ENCODE results near the gene ARHGAP42. TPM values are rescaled to one million over a fixed set of nuclear protein-coding genes. Genes with fewer than 3 reads are reported as not detected.

The ARHGAP42 gene
- total RNA-seq, 1 experiment from 2014 or later, result not detected

GRCh38 chr11:100817620-100818019, 130.5 kb downstream of the ARHGAP42 start:
- peaks cover 85% of the 10 kb centered on the region for H3K9me3 ChIP-seq (ENCODE audit: low read length)
- no peak for DNase-seq
- no peak overlapping the region for H3K27ac ChIP-seq (ENCODE audit: low read length)
- no peak overlapping the region for H2AFZ ChIP-seq (ENCODE audit: low read length)
- no peaks in the 10 kb centered on the region for H3K9me2 ChIP-seq (replicated peaks; ENCODE audit: insufficient read depth, low read length)
- no peaks in the 10 kb centered on the region for H3K36me3 ChIP-seq (ENCODE audit: insufficient read depth, low read length)
- H3K4me3 ChIP-seq (ENCODE audit: low read length), result no peak overlapping the region
- no peak overlapping the region for H3K9ac ChIP-seq (ENCODE audit: low read length)
- H4K20me1 ChIP-seq (ENCODE audit: insufficient read depth, low read depth, low read length), result no peaks in the 10 kb centered on the region
- H3K4me2 ChIP-seq (ENCODE audit: low read depth, low read length, poor library complexity, severe bottlenecking), result no peak overlapping the region
- H3K4me1 ChIP-seq (ENCODE audit: low read length), result no peaks in the 10 kb centered on the region
- no peaks in the 10 kb centered on the region for H3K27me3 ChIP-seq (ENCODE audit: low read length)
- no peaks in the 10 kb centered on the region for H3K79me2 ChIP-seq (ENCODE audit: low read length)

- Histone ChIP-seq H2AFZ (ENCODE audit: low read length) (no peak overlapping the region), H3K9ac (ENCODE audit: low read length) (no peak overlapping the region), H3K4me3 (ENCODE audit: low read length) (no peak overlapping the region), H4K20me1 (ENCODE audit: insufficient read depth, low read depth, low read length) (no peaks in the 10 kb centered on the region), H3K36me3 (ENCODE audit: insufficient read depth, low read length) (no peaks in the 10 kb centered on the region), H3K4me2 (ENCODE audit: low read depth, low read length, poor library complexity, severe bottlenecking) (no peak overlapping the region), H3K27me3 (ENCODE audit: low read length) (no peaks in the 10 kb centered on the region), H3K4me1 (ENCODE audit: low read length) (no peaks in the 10 kb centered on the region), H3K79me2 (ENCODE audit: low read length) (no peaks in the 10 kb centered on the region), H3K9me3 (ENCODE audit: low read length) (peaks cover 71% of the 10 kb centered on the region), H3K9me2 (replicated peaks; ENCODE audit: insufficient read depth, low read length) (no peaks in the 10 kb centered on the region), H3K27ac (ENCODE audit: low read length) (no peak overlapping the region)
- DNase-seq, result no peak
Measured at GRCh38 chr11:100820621-100821020, 133.5 kb downstream of the ARHGAP42 start.

- H4K20me1 ChIP-seq (ENCODE audit: insufficient read depth, low read depth, low read length), result no peaks in the 10 kb centered on the region
- no peak for DNase-seq
Measured at GRCh38 chr11:100821198-100821597, 134.1 kb downstream of the ARHGAP42 start.

GRCh38 chr11:100823360-100823759, 136.3 kb downstream of the ARHGAP42 start:
- no peak overlapping the region for H2AFZ ChIP-seq (ENCODE audit: low read length)
- H3K4me2 ChIP-seq (ENCODE audit: low read depth, low read length, poor library complexity, severe bottlenecking), result no peak overlapping the region
- no peak overlapping the region for H3K9ac ChIP-seq (ENCODE audit: low read length)
- no peak for DNase-seq
- H3K9me3 ChIP-seq (ENCODE audit: low read length), result peaks cover 61% of the 10 kb centered on the region
- H3K79me2 ChIP-seq (ENCODE audit: low read length), result no peaks in the 10 kb centered on the region
- H4K20me1 ChIP-seq (ENCODE audit: insufficient read depth, low read depth, low read length), result no peaks in the 10 kb centered on the region
- no peak overlapping the region for H3K4me3 ChIP-seq (ENCODE audit: low read length)
- no peaks in the 10 kb centered on the region for H3K36me3 ChIP-seq (ENCODE audit: insufficient read depth, low read length)
- no peaks in the 10 kb centered on the region for H3K4me1 ChIP-seq (ENCODE audit: low read length)
- no peaks in the 10 kb centered on the region for H3K9me2 ChIP-seq (replicated peaks; ENCODE audit: insufficient read depth, low read length)
- no peaks in the 10 kb centered on the region for H3K27me3 ChIP-seq (ENCODE audit: low read length)
- no peak overlapping the region for H3K27ac ChIP-seq (ENCODE audit: low read length)

More at GRCh38 chr11:100821198-100821597, 134.1 kb downstream of the ARHGAP42 start:
- Histone ChIP-seq H3K4me3 (ENCODE audit: low read length) (no peak overlapping the region), H3K9me2 (replicated peaks; ENCODE audit: insufficient read depth, low read length) (no peaks in the 10 kb centered on the region), H2AFZ (ENCODE audit: low read length) (no peak overlapping the region), H3K36me3 (ENCODE audit: insufficient read depth, low read length) (no peaks in the 10 kb centered on the region), H3K27ac (ENCODE audit: low read length) (no peak overlapping the region), H3K9me3 (ENCODE audit: low read length) (peaks cover 68% of the 10 kb centered on the region), H3K79me2 (ENCODE audit: low read length) (no peaks in the 10 kb centered on the region), H3K4me1 (ENCODE audit: low read length) (no peaks in the 10 kb centered on the region), H3K9ac (ENCODE audit: low read length) (no peak overlapping the region), H3K4me2 (ENCODE audit: low read depth, low read length, poor library complexity, severe bottlenecking) (no peak overlapping the region), H3K27me3 (ENCODE audit: low read length) (no peaks in the 10 kb centered on the region)

GRCh38 chr11:100824041-100824809, 137.1 kb downstream of the ARHGAP42 start:
- H3K36me3 ChIP-seq (ENCODE audit: insufficient read depth, low read length), result no peaks in the 10 kb centered on the region
- H3K4me3 ChIP-seq (ENCODE audit: low read length), result no peak overlapping the region
- no peaks in the 10 kb centered on the region for H3K4me1 ChIP-seq (ENCODE audit: low read length)
- H3K27me3 ChIP-seq (ENCODE audit: low read length), result no peaks in the 10 kb centered on the region
- no peaks in the 10 kb centered on the region for H4K20me1 ChIP-seq (ENCODE audit: insufficient read depth, low read depth, low read length)
- peaks cover 52% of the 10 kb centered on the region for H3K9me3 ChIP-seq (ENCODE audit: low read length)
- no peak overlapping the region for H3K9ac ChIP-seq (ENCODE audit: low read length)
- no peaks in the 10 kb centered on the region for H3K79me2 ChIP-seq (ENCODE audit: low read length)
- DNase-seq, result no peak
- H3K4me2 ChIP-seq (ENCODE audit: low read depth, low read length, poor library complexity, severe bottlenecking), result no peak overlapping the region
- no peak overlapping the region for H3K27ac ChIP-seq (ENCODE audit: low read length)
- no peak overlapping the region for H2AFZ ChIP-seq (ENCODE audit: low read length)
- no peaks in the 10 kb centered on the region for H3K9me2 ChIP-seq (replicated peaks; ENCODE audit: insufficient read depth, low read length)

- Histone ChIP-seq H2AFZ (ENCODE audit: low read length) (no peak overlapping the region), H3K4me2 (ENCODE audit: low read depth, low read length, poor library complexity, severe bottlenecking) (no peak overlapping the region), H3K27me3 (ENCODE audit: low read length) (no peaks in the 10 kb centered on the region), H4K20me1 (ENCODE audit: insufficient read depth, low read depth, low read length) (no peaks in the 10 kb centered on the region), H3K4me3 (ENCODE audit: low read length) (no peak overlapping the region), H3K9me3 (ENCODE audit: low read length) (peaks cover 43% of the 10 kb centered on the region), H3K9me2 (replicated peaks; ENCODE audit: insufficient read depth, low read length) (no peaks in the 10 kb centered on the region), H3K4me1 (ENCODE audit: low read length) (no peaks in the 10 kb centered on the region), H3K27ac (ENCODE audit: low read length) (no peak overlapping the region), H3K79me2 (ENCODE audit: low read length) (no peaks in the 10 kb centered on the region), H3K36me3 (ENCODE audit: insufficient read depth, low read length) (no peaks in the 10 kb centered on the region), H3K9ac (ENCODE audit: low read length) (no peak overlapping the region)
- no peak for DNase-seq
Measured at GRCh38 chr11:100825626-100826025, 138.5 kb downstream of the ARHGAP42 start.

GRCh38 chr11:100827934-100828661, 141.0 kb downstream of the ARHGAP42 start:
- no peaks in the 10 kb centered on the region for H3K79me2 ChIP-seq (ENCODE audit: low read length)
- H3K27me3 ChIP-seq (ENCODE audit: low read length), result no peaks in the 10 kb centered on the region
- no peaks in the 10 kb centered on the region for H3K36me3 ChIP-seq (ENCODE audit: insufficient read depth, low read length)
- no peaks in the 10 kb centered on the region for H3K9me2 ChIP-seq (replicated peaks; ENCODE audit: insufficient read depth, low read length)
- peak; percentile 56 for DNase-seq
- H3K4me3 ChIP-seq (ENCODE audit: low read length), result no peak overlapping the region
- no peak overlapping the region for H3K27ac ChIP-seq (ENCODE audit: low read length)
- no peak overlapping the region for H3K4me2 ChIP-seq (ENCODE audit: low read depth, low read length, poor library complexity, severe bottlenecking)
- H3K9me3 ChIP-seq (ENCODE audit: low read length), result peaks cover 24% of the 10 kb centered on the region
- H3K9ac ChIP-seq (ENCODE audit: low read length), result no peak overlapping the region
- no peak overlapping the region for H2AFZ ChIP-seq (ENCODE audit: low read length)
- no peaks in the 10 kb centered on the region for H3K4me1 ChIP-seq (ENCODE audit: low read length)
- H4K20me1 ChIP-seq (ENCODE audit: insufficient read depth, low read depth, low read length), result no peaks in the 10 kb centered on the region

GRCh38 chr11:100830274-100830673, 143.2 kb downstream of the ARHGAP42 start:
- Histone ChIP-seq H3K4me2 (ENCODE audit: low read depth, low read length, poor library complexity, severe bottlenecking) (no peak overlapping the region), H3K27me3 (ENCODE audit: low read length) (no peaks in the 10 kb centered on the region), H3K9ac (ENCODE audit: low read length) (no peak overlapping the region), H2AFZ (ENCODE audit: low read length) (no peak overlapping the region), H3K9me3 (ENCODE audit: low read length) (peaks cover 23% of the 10 kb centered on the region; the same call in 1 of the 2 replicates), H3K9me2 (replicated peaks; ENCODE audit: insufficient read depth, low read length) (no peaks in the 10 kb centered on the region), H3K4me3 (ENCODE audit: low read length) (no peak overlapping the region), H3K27ac (ENCODE audit: low read length) (no peak overlapping the region), H4K20me1 (ENCODE audit: insufficient read depth, low read depth, low read length) (no peaks in the 10 kb centered on the region), H3K79me2 (ENCODE audit: low read length) (no peaks in the 10 kb centered on the region), H3K4me1 (ENCODE audit: low read length) (no peaks in the 10 kb centered on the region), H3K36me3 (ENCODE audit: insufficient read depth, low read length) (no peaks in the 10 kb centered on the region)
- no peak for DNase-seq
